Measurements from ENCODE around the gene SDR42E1.

Gene SDR42E1, protein sequence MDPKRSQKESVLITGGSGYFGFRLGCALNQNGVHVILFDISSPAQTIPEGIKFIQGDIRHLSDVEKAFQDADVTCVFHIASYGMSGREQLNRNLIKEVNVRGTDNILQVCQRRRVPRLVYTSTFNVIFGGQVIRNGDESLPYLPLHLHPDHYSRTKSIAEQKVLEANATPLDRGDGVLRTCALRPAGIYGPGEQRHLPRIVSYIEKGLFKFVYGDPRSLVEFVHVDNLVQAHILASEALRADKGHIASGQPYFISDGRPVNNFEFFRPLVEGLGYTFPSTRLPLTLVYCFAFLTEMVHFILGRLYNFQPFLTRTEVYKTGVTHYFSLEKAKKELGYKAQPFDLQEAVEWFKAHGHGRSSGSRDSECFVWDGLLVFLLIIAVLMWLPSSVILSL

DNA sequence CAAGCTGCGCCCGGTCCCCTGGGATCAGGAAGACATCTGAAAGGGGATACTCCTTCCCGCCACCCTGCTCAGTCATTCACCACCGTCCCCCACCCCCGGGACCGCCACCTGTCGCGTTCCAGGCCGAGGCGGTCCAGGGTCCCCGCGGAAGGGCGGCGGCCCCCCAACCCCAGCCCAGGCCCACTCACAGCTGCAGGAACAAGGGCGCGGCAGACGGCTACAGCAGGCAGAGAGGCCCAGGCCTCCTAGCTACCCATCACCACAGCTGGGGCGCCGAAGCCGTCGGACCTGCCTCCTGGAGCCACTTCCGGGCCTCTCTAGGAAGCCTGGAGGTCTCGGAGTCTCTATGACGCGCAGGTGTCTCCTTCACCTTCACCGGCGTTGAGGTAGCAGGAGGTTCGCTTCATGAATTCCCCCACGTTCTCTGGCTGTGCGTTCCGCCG is at the start of gene SDR42E1:
SDR42E1 (minus strand) TSS at position 272 of the 443 bp plus-strand sequence. CDS start 10,612 bp downstream, outside the sequence.
- TF ChIP-seq, protein P1, sequence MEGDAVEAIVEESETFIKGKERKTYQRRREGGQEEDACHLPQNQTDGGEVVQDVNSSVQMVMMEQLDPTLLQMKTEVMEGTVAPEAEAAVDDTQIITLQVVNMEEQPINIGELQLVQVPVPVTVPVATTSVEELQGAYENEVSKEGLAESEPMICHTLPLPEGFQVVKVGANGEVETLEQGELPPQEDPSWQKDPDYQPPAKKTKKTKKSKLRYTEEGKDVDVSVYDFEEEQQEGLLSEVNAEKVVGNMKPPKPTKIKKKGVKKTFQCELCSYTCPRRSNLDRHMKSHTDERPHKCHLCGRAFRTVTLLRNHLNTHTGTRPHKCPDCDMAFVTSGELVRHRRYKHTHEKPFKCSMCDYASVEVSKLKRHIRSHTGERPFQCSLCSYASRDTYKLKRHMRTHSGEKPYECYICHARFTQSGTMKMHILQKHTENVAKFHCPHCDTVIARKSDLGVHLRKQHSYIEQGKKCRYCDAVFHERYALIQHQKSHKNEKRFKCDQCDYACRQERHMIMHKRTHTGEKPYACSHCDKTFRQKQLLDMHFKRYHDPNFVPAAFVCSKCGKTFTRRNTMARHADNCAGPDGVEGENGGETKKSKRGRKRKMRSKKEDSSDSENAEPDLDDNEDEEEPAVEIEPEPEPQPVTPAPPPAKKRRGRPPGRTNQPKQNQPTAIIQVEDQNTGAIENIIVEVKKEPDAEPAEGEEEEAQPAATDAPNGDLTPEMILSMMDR (IDR thresholded peaks at IDR 0.05; ENCODE audit: extremely low read depth, insufficient read depth, missing control alignments) = no peak
- DNase-seq (ENCODE audit: low spot score) = peak; percentile 77
- in situ Hi-C loops (cut with MboI; ENCODE audit: low pct_unique_long_range_greater_than_20kb, low sequenced_read_pairs, unreplicated experiment) = no loop called here

DNA sequence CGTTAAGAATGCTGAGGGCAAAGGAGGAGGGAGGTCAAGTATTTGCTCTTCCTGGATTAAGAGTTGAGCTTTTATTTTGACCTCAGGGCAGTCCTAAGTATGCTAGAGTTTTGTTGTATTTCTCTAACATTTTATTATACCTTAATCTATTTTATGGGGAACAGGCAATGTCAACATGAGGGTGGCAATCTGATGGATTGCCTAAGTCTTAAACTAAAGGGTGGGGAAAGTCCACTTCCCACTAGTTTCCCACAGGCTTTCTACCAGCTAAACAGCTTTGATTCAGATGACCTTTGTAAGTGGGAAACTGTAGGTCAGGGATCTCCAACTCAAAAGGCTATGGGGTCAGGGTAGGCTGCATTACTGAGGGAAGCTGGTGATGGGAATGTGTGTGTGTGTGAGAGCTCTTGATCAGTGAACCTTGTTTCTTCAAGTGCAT is 48.7 kb upstream of the SDR42E1 start:
- no peak for DNase-seq (ENCODE audit: low spot score)
- in situ Hi-C loops (cut with MboI; ENCODE audit: low pct_unique_long_range_greater_than_20kb, low sequenced_read_pairs, unreplicated experiment) = no loop called here
- TF ChIP-seq, protein P1 (IDR thresholded peaks at IDR 0.05; ENCODE audit: extremely low read depth, insufficient read depth, missing control alignments) = no peak

DNA sequence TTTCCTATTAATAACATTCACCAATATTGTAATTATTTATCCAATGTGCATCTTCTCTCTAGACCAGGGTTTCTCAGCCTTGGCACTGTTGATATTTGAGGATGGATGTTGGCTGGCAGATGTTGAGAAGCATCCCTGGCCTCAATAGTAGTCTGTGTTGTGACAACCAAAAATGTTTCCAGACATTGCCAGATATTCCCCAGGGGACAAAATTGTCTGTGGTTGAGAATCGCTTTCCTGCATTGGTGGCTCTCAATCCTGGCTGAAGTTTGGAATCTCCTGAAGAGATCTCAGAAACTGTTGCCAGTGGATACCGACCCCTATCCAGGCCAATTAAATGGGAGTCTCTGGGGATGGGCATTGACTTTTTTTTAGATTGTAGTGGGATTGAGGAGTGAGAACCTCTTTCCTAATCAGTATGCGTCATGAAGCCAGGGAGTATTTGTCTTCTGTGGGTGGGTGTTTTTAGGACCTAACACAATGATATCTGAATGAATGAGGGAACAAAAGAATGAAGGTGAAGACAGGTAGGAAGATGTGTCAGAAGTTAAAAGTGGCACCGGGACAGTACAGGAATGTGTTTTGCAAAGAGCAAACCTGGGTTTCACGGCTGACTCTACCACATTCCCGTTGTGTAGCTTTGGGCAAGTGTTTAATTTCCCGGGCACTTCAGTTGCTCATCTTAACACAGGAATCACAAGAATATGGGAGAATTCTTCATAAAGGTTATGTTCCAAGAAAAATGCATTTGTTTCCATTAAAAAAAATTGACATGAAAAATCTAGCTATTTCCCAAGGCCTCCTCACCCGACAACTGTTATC is 48.1 kb upstream of the SDR42E1 start:
- TF ChIP-seq, protein P1 (IDR thresholded peaks at IDR 0.05; ENCODE audit: extremely low read depth, insufficient read depth, missing control alignments) = no peak
- in situ Hi-C loops (cut with MboI; ENCODE audit: low pct_unique_long_range_greater_than_20kb, low sequenced_read_pairs, unreplicated experiment) = no loop called here
- no peak for DNase-seq (ENCODE audit: low spot score)

DNA sequence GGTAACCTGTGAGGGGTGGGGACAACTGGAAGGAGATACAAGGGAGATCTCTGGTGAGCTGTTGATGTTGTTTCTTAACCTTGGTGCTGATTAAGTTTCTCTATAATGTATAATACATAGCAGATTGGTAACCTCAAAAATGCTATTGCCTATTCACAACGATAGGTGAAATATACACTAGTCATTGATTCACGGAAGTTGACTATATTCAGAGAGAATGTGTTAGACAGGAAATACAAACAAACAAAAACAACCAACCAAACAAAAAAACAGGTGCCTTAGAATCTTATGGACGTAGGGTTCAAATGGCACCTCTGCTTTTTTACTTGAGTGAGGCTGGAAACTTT is 45.3 kb upstream of the SDR42E1 start:
- DNase-seq (ENCODE audit: low spot score) = no peak
- in situ Hi-C loops (cut with MboI; ENCODE audit: low pct_unique_long_range_greater_than_20kb, low sequenced_read_pairs, unreplicated experiment) = no loop called here
- TF ChIP-seq, protein P1 (IDR thresholded peaks at IDR 0.05; ENCODE audit: extremely low read depth, insufficient read depth, missing control alignments) = no peak

DNA sequence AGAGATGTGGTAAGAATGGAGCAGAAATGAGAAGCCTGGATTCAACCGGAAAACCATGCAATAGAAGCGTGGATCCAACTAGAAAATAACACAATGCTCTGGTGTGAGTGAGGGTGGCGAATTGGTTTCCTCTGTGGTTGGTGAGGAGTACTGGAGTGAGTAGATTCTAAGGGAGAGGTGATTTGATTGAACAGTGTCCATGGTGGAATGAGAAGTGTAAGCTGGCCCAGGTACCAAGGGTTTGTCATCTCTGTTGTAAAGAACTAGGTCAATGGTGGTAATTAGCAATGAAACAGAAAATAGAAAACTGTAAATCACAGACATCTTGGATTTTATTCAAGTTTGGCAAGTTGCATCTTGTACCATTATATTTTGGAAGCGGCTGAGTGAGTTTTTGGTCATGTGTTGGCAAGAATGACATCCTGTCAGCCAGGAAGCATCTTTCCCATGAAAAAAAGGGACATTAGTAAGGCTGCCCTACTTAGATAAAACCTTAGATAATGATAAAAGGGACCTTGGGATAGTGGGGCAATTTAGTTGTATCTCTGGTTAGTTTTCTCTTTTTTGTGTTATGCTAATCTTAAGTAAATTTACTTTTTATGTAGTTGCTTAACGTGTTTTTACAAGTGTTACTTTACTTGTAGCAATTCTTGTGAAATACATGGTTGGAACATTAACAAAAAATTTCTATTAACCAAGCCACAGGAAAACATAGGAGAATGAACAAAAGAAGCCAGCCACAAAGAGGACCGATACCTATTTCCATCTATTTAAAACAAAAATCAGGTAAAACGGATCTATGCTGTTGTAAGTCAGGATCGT is 44.7 kb upstream of the SDR42E1 start:
- DNase-seq (ENCODE audit: low spot score) = no peak
- in situ Hi-C loops (cut with MboI; ENCODE audit: low pct_unique_long_range_greater_than_20kb, low sequenced_read_pairs, unreplicated experiment) = no loop called here
- TF ChIP-seq, protein P1 (IDR thresholded peaks at IDR 0.05; ENCODE audit: extremely low read depth, insufficient read depth, missing control alignments) = no peak

DNA sequence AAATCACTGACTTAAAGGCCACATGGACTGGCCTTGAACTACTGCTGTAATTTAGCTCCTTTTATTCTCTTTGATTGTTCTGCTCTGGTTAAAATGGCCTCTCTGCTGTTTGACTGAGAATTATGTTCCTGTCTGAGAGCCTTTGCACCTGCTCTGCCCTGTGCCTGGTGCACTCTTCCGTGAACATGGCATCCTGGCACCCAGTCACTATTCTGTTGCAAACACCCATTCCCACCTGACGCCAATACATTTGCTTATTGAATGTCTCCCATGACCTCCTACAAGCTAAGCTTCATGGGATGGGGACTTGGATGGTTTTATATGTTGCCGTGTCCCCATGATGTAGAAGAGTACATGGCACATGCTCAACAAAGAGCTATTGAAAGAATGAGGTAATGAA is 43.8 kb upstream of the SDR42E1 start:
- TF ChIP-seq, protein P1 (IDR thresholded peaks at IDR 0.05; ENCODE audit: extremely low read depth, insufficient read depth, missing control alignments) = no peak
- no peak for DNase-seq (ENCODE audit: low spot score)
- in situ Hi-C loops (cut with MboI; ENCODE audit: low pct_unique_long_range_greater_than_20kb, low sequenced_read_pairs, unreplicated experiment) = no loop called here

Data from GM13977 (cell line).